Measurements from ENCODE around the gene LPIN1. TPM values are rescaled to one million over a fixed set of nuclear protein-coding genes. Genes with fewer than 3 reads are reported as not detected.

LPIN1 gene
- polyA plus RNA-seq, 1 experiment, result 20.8 TPM

- no peak for TF ChIP-seq CTCF (IDR thresholded peaks at IDR 0.05; ENCODE audit: insufficient read depth, low read depth, low read length)
- CTCF ChIA-PET, result interaction anchor here (1.2 to 1.3 kb wide), 2 partner anchors 9 to 10 kb away, joined by 3 read pairs; no protein-coding TSS in a partner anchor
- Histone ChIP-seq H3K36me3 (ENCODE audit: control insufficient read depth, insufficient read depth, low read length) (peaks cover 14% of the 10 kb centered on the region; the same call in 1 of the 2 replicates), H3K27me3 (ENCODE audit: control insufficient read depth, insufficient read depth, low read length) (no peaks in the 10 kb centered on the region), H3K4me3 (ENCODE audit: low read depth, low read length) (no peak overlapping the region)
- no peak for DNase-seq (ENCODE audit: low read depth)
- POLR2A ChIA-PET, result no interaction called here
Observed at GRCh38 chr2:11762031-11762430, 15.6 kb downstream of the LPIN1 start.

- Histone ChIP-seq H3K27me3 (ENCODE audit: control insufficient read depth, insufficient read depth, low read length) (no peaks in the 10 kb centered on the region), H3K4me3 (ENCODE audit: low read depth, low read length) (no peak overlapping the region), H3K36me3 (ENCODE audit: control insufficient read depth, insufficient read depth, low read length) (peaks cover 15% of the 10 kb centered on the region; the same call in 1 of the 2 replicates)
- ChIA-PET POLR2A (no interaction called here), CTCF (interaction anchor here (1.2 to 3.4 kb wide), 3 partner anchors 10 to 22 kb away, joined by 3 to 11 read pairs (median 4); no protein-coding TSS in a partner anchor)
- no peak for DNase-seq (ENCODE audit: low read depth)
- no peak for TF ChIP-seq CTCF (IDR thresholded peaks at IDR 0.05; ENCODE audit: insufficient read depth, low read depth, low read length)
Observed at GRCh38 chr2:11762799-11763461, 16.5 kb downstream of the LPIN1 start.

GRCh38 chr2:11764359-11764758, 17.9 kb downstream of the LPIN1 start:
- CTCF ChIA-PET, result interaction anchor here (1.1 to 3.4 kb wide), 4 partner anchors 11 to 76 kb away, joined by 3 to 11 read pairs (median 4); no protein-coding TSS in a partner anchor
- POLR2A ChIA-PET, result no interaction called here
- no peak for TF ChIP-seq CTCF (IDR thresholded peaks at IDR 0.05; ENCODE audit: insufficient read depth, low read depth, low read length)
- H3K36me3 ChIP-seq (ENCODE audit: control insufficient read depth, insufficient read depth, low read length), result peaks cover 15% of the 10 kb centered on the region; the same call in 1 of the 2 replicates
- no peaks in the 10 kb centered on the region for H3K27me3 ChIP-seq (ENCODE audit: control insufficient read depth, insufficient read depth, low read length)
- DNase-seq (ENCODE audit: low read depth), result no peak
- H3K4me3 ChIP-seq (ENCODE audit: low read depth, low read length), result no peak overlapping the region

GRCh38 chr2:11764920-11765319, 18.5 kb downstream of the LPIN1 start:
- CTCF ChIA-PET, result interaction anchor here (0.6 to 3.4 kb wide), 6 partner anchors 8 to 77 kb away, joined by 3 to 11 read pairs (median 4); no protein-coding TSS in a partner anchor
- peaks cover 15% of the 10 kb centered on the region; the same call in 1 of the 2 replicates for H3K36me3 ChIP-seq (ENCODE audit: control insufficient read depth, insufficient read depth, low read length)
- H3K27me3 ChIP-seq (ENCODE audit: control insufficient read depth, insufficient read depth, low read length), result no peaks in the 10 kb centered on the region
- TF ChIP-seq CTCF (IDR thresholded peaks at IDR 0.05; ENCODE audit: insufficient read depth, low read depth, low read length), result no peak
- POLR2A ChIA-PET, result no interaction called here
- DNase-seq (ENCODE audit: low read depth), result no peak
- H3K4me3 ChIP-seq (ENCODE audit: low read depth, low read length), result no peak overlapping the region

GRCh38 chr2:11765501-11765900, 19.1 kb downstream of the LPIN1 start:
- H3K4me3 ChIP-seq (ENCODE audit: low read depth, low read length), result no peak overlapping the region
- ChIA-PET POLR2A (no interaction called here), CTCF (interaction anchor here (0.6 to 3.4 kb wide), 3 partner anchors 9 to 45 kb away, joined by 3 to 11 read pairs (median 4); no protein-coding TSS in a partner anchor)
- no peaks in the 10 kb centered on the region for H3K27me3 ChIP-seq (ENCODE audit: control insufficient read depth, insufficient read depth, low read length)
- DNase-seq (ENCODE audit: low read depth), result no peak
- peaks cover 17% of the 10 kb centered on the region for H3K36me3 ChIP-seq (ENCODE audit: control insufficient read depth, insufficient read depth, low read length)
- no peak for TF ChIP-seq CTCF (IDR thresholded peaks at IDR 0.05; ENCODE audit: insufficient read depth, low read depth, low read length)

Measured in BJ (cell line).